Activated naive CD4-positive, alpha-beta T cell treated with anti-CD3 and anti-CD28 coated beads for 36 hours (primary cell): ENCODE data around the gene RCAN1. TPM values are rescaled to one million over a fixed set of nuclear protein-coding genes. Genes with fewer than 3 reads are reported as not detected.
A peak's percentile ranks its signal among the peaks of the same experiment; 100 is the strongest.
"Not testable (repeated sequence)": the region's sequence is repeated elsewhere in the genome, so short reads cannot be mapped to it uniquely, and the experiment has no call there.

Source experiments
- CTCF ChIA-PET: fragments of 350-600 bp; sonication (Branson Sonifier 250); formaldehyde crosslinking; loops from one replicate; lab custom pipeline; 2021; ENCODE audit warnings: antibody characterized with exemption; lab: Charles Lee
- DNase-seq: peaks from one replicate; pipeline ENCODE4 v3.0.0-alpha.2; 2020
- H3K27ac Mint-ChIP-seq: one replicate; pipeline ENCODE4 v1.8.0; 2021; ENCODE audit warnings: mild to moderate bottlenecking, mixed read lengths
- H3K27me3 Mint-ChIP-seq: one replicate; pipeline ENCODE4 v1.8.0; 2021; ENCODE audit warnings: low read depth, mixed read lengths
- H3K36me3 Mint-ChIP-seq: one replicate; pipeline ENCODE4 v1.8.0; 2021; ENCODE audit warnings: low read depth, mixed read lengths
- H3K4me1 Mint-ChIP-seq: one replicate; pipeline ENCODE4 v1.8.0; 2021; ENCODE audit warnings: low read depth, mixed read lengths
- H3K4me3 Mint-ChIP-seq: one replicate; pipeline ENCODE4 v1.8.0; 2021; ENCODE audit warnings: mild to moderate bottlenecking, moderate library complexity, mixed read lengths
- H3K9me3 Mint-ChIP-seq: one replicate; pipeline ENCODE4 v1.8.0; 2021; ENCODE audit warnings: mixed read lengths
- intact Hi-C: fragments of 100-400 bp; cut with micrococcal nuclease; formaldehyde crosslinking; loops from one replicate; pipeline ENCODE4 v1.15.1; 2023
- total RNA-seq, 2 experiments: library from RNA; stranded (reverse); gene quantifications; one replicate each; pipeline ENCODE4 v1.2.3, GENCODE V29; 2021

RCAN1 gene
- total RNA-seq, 2 experiments from 2014 or later = 2.3 to 2.9 TPM

GRCh38 chr21:34607376-34607775, 7.5 kb downstream of the RCAN1 start:
- H3K27ac Mint-ChIP-seq, DNase-seq, H3K36me3 Mint-ChIP-seq, H3K9me3 Mint-ChIP-seq, H3K4me1 Mint-ChIP-seq, intact Hi-C loops, H3K27me3 Mint-ChIP-seq, H3K4me3 Mint-ChIP-seq: not testable (repeated sequence)
- CTCF ChIA-PET = interaction anchor here (1.1 to 1.8 kb wide), 3 partner anchors 20 to 240 kb away, joined by 3 to 6 read pairs (median 4); no protein-coding TSS in a partner anchor

GRCh38 chr21:34606621-34607020, 8.3 kb downstream of the RCAN1 start:
- Mint-ChIP-seq H3K27ac (no peak overlapping the region), H3K27me3 (no peaks in the 10 kb centered on the region), H3K4me1 (no peaks in the 10 kb centered on the region), H3K9me3 (no peaks in the 10 kb centered on the region), H3K4me3 (no peak overlapping the region), H3K36me3 (no peaks in the 10 kb centered on the region)
- intact Hi-C loops = no loop called here
- CTCF ChIA-PET = interaction anchor here (1.1 kb wide), 1 partner anchor 20 kb away, joined by 4 read pairs; no protein-coding TSS in a partner anchor
- no peak for DNase-seq

GRCh38 chr21:34606051-34606450, 8.9 kb downstream of the RCAN1 start:
- H3K36me3 Mint-ChIP-seq = no peaks in the 10 kb centered on the region
- no peak for DNase-seq
- no peak overlapping the region for H3K27ac Mint-ChIP-seq
- H3K9me3 Mint-ChIP-seq = no peaks in the 10 kb centered on the region
- intact Hi-C loops = no loop called here
- H3K27me3 Mint-ChIP-seq = no peaks in the 10 kb centered on the region
- CTCF ChIA-PET = no interaction called here
- no peak overlapping the region for H3K4me3 Mint-ChIP-seq
- no peaks in the 10 kb centered on the region for H3K4me1 Mint-ChIP-seq

- not testable (repeated sequence) for H3K4me1 Mint-ChIP-seq
Observed at GRCh38 chr21:34604956-34605355, 10.0 kb downstream of the RCAN1 start.

GRCh38 chr21:34604556-34604955, 10.4 kb downstream of the RCAN1 start:
- H3K4me1 Mint-ChIP-seq = no peaks in the 10 kb centered on the region
- H3K27ac Mint-ChIP-seq = no peak overlapping the region
- no peaks in the 10 kb centered on the region for H3K36me3 Mint-ChIP-seq
- no peaks in the 10 kb centered on the region for H3K27me3 Mint-ChIP-seq
- CTCF ChIA-PET = interaction anchor here (1.1 to 4.5 kb wide), 3 partner anchors 28 to 242 kb away, joined by 3 to 25 read pairs (median 9); no protein-coding TSS in a partner anchor
- no peak overlapping the region for H3K4me3 Mint-ChIP-seq
- intact Hi-C loops = no loop called here
- no peaks in the 10 kb centered on the region for H3K9me3 Mint-ChIP-seq
- no peak for DNase-seq

More at GRCh38 chr21:34604956-34605355, 10.0 kb downstream of the RCAN1 start:
- intact Hi-C loops, H3K9me3 Mint-ChIP-seq, H3K27me3 Mint-ChIP-seq, DNase-seq, H3K36me3 Mint-ChIP-seq, H3K27ac Mint-ChIP-seq, H3K4me3 Mint-ChIP-seq: not testable (repeated sequence)
- CTCF ChIA-PET = interaction anchor here (1.1 kb wide), 1 partner anchor 243 kb away, joined by 3 read pairs; no protein-coding TSS in a partner anchor

GRCh38 chr21:34603710-34604057, 11.2 kb downstream of the RCAN1 start:
- no peaks in the 10 kb centered on the region for H3K9me3 Mint-ChIP-seq
- H3K27me3 Mint-ChIP-seq = no peaks in the 10 kb centered on the region
- no peak overlapping the region for H3K27ac Mint-ChIP-seq
- no peaks in the 10 kb centered on the region for H3K4me1 Mint-ChIP-seq
- no peak overlapping the region for H3K4me3 Mint-ChIP-seq
- CTCF ChIA-PET = interaction anchor here (0.6 to 4.5 kb wide), 17 partner anchors 7 to 244 kb away, joined by 3 to 28 read pairs (median 5); no protein-coding TSS in a partner anchor
- DNase-seq = no peak
- intact Hi-C loops = loop anchor here (1.0 kb wide), 2 partner anchors 93 to 241 kb away; no protein-coding TSS in a partner anchor
- no peaks in the 10 kb centered on the region for H3K36me3 Mint-ChIP-seq

GRCh38 chr21:34603002-34603709, 11.8 kb downstream of the RCAN1 start:
- DNase-seq = peak; percentile 78
- intact Hi-C loops = loop anchor here (1.0 kb wide), 2 partner anchors 93 to 241 kb away; no protein-coding TSS in a partner anchor

GRCh38 chr21:34602061-34602460, 12.9 kb downstream of the RCAN1 start:
- Mint-ChIP-seq H3K27ac (no peak overlapping the region), H3K9me3 (no peaks in the 10 kb centered on the region), H3K36me3 (no peaks in the 10 kb centered on the region), H3K27me3 (no peaks in the 10 kb centered on the region), H3K4me1 (peaks cover 3% of the 10 kb centered on the region), H3K4me3 (no peak overlapping the region)
- intact Hi-C loops = no loop called here
- CTCF ChIA-PET = interaction anchor here (1.1 to 4.5 kb wide), 12 partner anchors 9 to 240 kb away, joined by 3 to 28 read pairs (median 9); partner anchors contain the start of gene RCAN1
- DNase-seq = no peak

More at GRCh38 chr21:34603002-34603709, 11.8 kb downstream of the RCAN1 start:
- CTCF ChIA-PET = interaction anchor here (0.6 to 4.5 kb wide), 22 partner anchors 8 to 243 kb away, joined by 3 to 28 read pairs (median 4); partner anchors contain the start of gene RCAN1
- Mint-ChIP-seq H3K27ac (no peak overlapping the region), H3K27me3 (no peaks in the 10 kb centered on the region), H3K4me3 (no peak overlapping the region), H3K9me3 (no peaks in the 10 kb centered on the region), H3K36me3 (no peaks in the 10 kb centered on the region), H3K4me1 (peaks cover 2% of the 10 kb centered on the region)

GRCh38 chr21:34599534-34600101, 15.3 kb downstream of the RCAN1 start:
- Mint-ChIP-seq H3K9me3 (no peaks in the 10 kb centered on the region), H3K27me3 (no peaks in the 10 kb centered on the region), H3K36me3 (no peaks in the 10 kb centered on the region), H3K27ac (no peak overlapping the region), H3K4me1 (peaks cover 3% of the 10 kb centered on the region), H3K4me3 (no peak overlapping the region)
- CTCF ChIA-PET = interaction anchor here (1.5 kb wide), 1 partner anchor 89 kb away, joined by 6 read pairs; no protein-coding TSS in a partner anchor
- no peak for DNase-seq
- intact Hi-C loops = no loop called here

- intact Hi-C loops = no loop called here
- no peak for DNase-seq
Observed at GRCh38 chr21:34598931-34599400, 15.9 kb downstream of the RCAN1 start.

GRCh38 chr21:34597406-34597805, 17.5 kb downstream of the RCAN1 start:
- Mint-ChIP-seq H3K4me1 (peaks cover 3% of the 10 kb centered on the region), H3K4me3 (no peak overlapping the region), H3K27ac (no peak overlapping the region), H3K9me3 (no peaks in the 10 kb centered on the region), H3K27me3 (no peaks in the 10 kb centered on the region), H3K36me3 (no peaks in the 10 kb centered on the region)
- CTCF ChIA-PET = interaction anchor here (1.4 kb wide), 1 partner anchor 16 kb away, joined by 3 read pairs; no protein-coding TSS in a partner anchor
- DNase-seq = no peak
- intact Hi-C loops = no loop called here

More at GRCh38 chr21:34598931-34599400, 15.9 kb downstream of the RCAN1 start:
- CTCF ChIA-PET = interaction anchor here (1.5 kb wide), 1 partner anchor 88 kb away, joined by 6 read pairs; no protein-coding TSS in a partner anchor
- no peaks in the 10 kb centered on the region for H3K27me3 Mint-ChIP-seq
- no peak overlapping the region for H3K27ac Mint-ChIP-seq
- no peaks in the 10 kb centered on the region for H3K36me3 Mint-ChIP-seq
- H3K9me3 Mint-ChIP-seq = no peaks in the 10 kb centered on the region
- peaks cover 3% of the 10 kb centered on the region for H3K4me1 Mint-ChIP-seq
- no peak overlapping the region for H3K4me3 Mint-ChIP-seq

- CTCF ChIA-PET = interaction anchor here (1.4 kb wide), 1 partner anchor 16 kb away, joined by 3 read pairs; no protein-coding TSS in a partner anchor
- Mint-ChIP-seq H3K27ac (no peak overlapping the region), H3K27me3 (no peaks in the 10 kb centered on the region), H3K4me3 (no peak overlapping the region), H3K9me3 (no peaks in the 10 kb centered on the region), H3K36me3 (no peaks in the 10 kb centered on the region), H3K4me1 (peaks cover 3% of the 10 kb centered on the region)
- intact Hi-C loops = no loop called here
- no peak for DNase-seq
Observed at GRCh38 chr21:34596561-34597271, 18.2 kb downstream of the RCAN1 start.
